Panc1 (cell line): ENCODE measurements around the gene SIRT5. TPM values are rescaled to one million over a fixed set of nuclear protein-coding genes. Genes with fewer than 3 reads are reported as not detected.

ENCODE experiments used
- ATAC-seq: fragments of 200-7000 bp; cut with Tn5 transposase; 2 replicates; pipeline ENCODE4 v1.9.1; 2020; ENCODE audit warnings: mild to moderate bottlenecking, moderate library complexity
- BruUV-seq: library from RNA; stranded (reverse); fragments of 400-500 nt; replicated peaks from 2 replicates; lab custom pipeline; 2021; lab: Mats Ljungman, UMichigan
- CTCF ChIA-PET: fragments of 300-600 bp; sonication (Branson Sonifier 250); formaldehyde crosslinking; loops from one replicate; lab custom pipeline; 2022; ENCODE audit warnings: antibody characterized with exemption; lab: Charles Lee
- POLR2A ChIA-PET: fragments of 300-600 bp; sonication (Branson Sonifier 250); formaldehyde crosslinking; loops from one replicate; lab custom pipeline; 2022; ENCODE audit warnings: antibody characterized with exemption; lab: Charles Lee
- DNase-seq: peaks from one replicate; pipeline ENCODE4 v3.0.0-alpha.2; 2010; ENCODE audit warnings: low read depth, low spot score
- H3K27ac ChIP-seq: 2 replicates; pipeline ENCODE4 v1.5.1; 2011; ENCODE audit warnings: mild to moderate bottlenecking, low read length, inconsistent platforms
- H3K27me3 ChIP-seq: fragments of 200-500 bp; sonication (Bioruptor generic); 2 replicates; pipeline ENCODE4 v1.6.0; 2014; ENCODE audit warnings: low read length, inconsistent platforms; ENCODE audit not compliant: control insufficient read depth, insufficient read depth
- H3K36me3 ChIP-seq: fragments of 200-500 bp; sonication (Bioruptor generic); 2 replicates; pipeline ENCODE4 v1.5.1; 2014; ENCODE audit warnings: inconsistent platforms, mild to moderate bottlenecking, low read length, moderate library complexity; ENCODE audit not compliant: control insufficient read depth, insufficient read depth
- H3K4me1 ChIP-seq: 2 replicates; pipeline ENCODE4 v1.5.1; 2011; ENCODE audit warnings: inconsistent platforms, mild to moderate bottlenecking, low read length, moderate library complexity; ENCODE audit not compliant: control insufficient read depth, insufficient read depth
- H3K4me3 ChIP-seq, 2 experiments: 2 replicates each; pipeline ENCODE4 v1.5.1; 2011 to 2012; ENCODE audit warnings: low read depth in 2 of 2, low read length in 2 of 2, mild to moderate bottlenecking in 2 of 2, inconsistent platforms in 1 of 2, moderate library complexity in 1 of 2
- H3K9me3 ChIP-seq: fragments of 200-500 bp; sonication (Bioruptor generic); 2 replicates; pipeline ENCODE4 v1.5.1; 2014; ENCODE audit warnings: low read depth, mild to moderate bottlenecking, inconsistent platforms, low read length, moderate library complexity; ENCODE audit not compliant: control insufficient read depth, insufficient read depth
- CTCF ChIP-seq: fragments of 450-650 bp; IDR thresholded peaks from 2 replicates; pipeline ENCODE4 v1.5.1; 2017; ENCODE audit warnings: mild to moderate bottlenecking
- POLR2AphosphoS5 ChIP-seq: IDR thresholded peaks from 2 replicates; pipeline ENCODE4 v1.6.1; 2012; ENCODE audit warnings: mild to moderate bottlenecking, low read depth, low read length, moderate library complexity
- REST ChIP-seq, 2 experiments: IDR thresholded peaks; 2 replicates each; pipeline ENCODE4 v1.6.1; 2011 to 2012; ENCODE audit warnings: low read depth in 2 of 2, control low read depth in 1 of 2, low read length in 1 of 2, mild to moderate bottlenecking in 1 of 2, moderate library complexity in 1 of 2; ENCODE audit not compliant: insufficient read depth in 1 of 2
- SIN3A ChIP-seq: IDR thresholded peaks from 2 replicates; pipeline ENCODE4 v1.6.1; 2012; ENCODE audit warnings: low read depth, mild to moderate bottlenecking, low read length, moderate library complexity, borderline replicate concordance; ENCODE audit not compliant: insufficient read depth
- TCF7L2 ChIP-seq: IDR thresholded peaks from 2 replicates; pipeline ENCODE4 v1.6.1; 2011; ENCODE audit warnings: mild to moderate bottlenecking, low read depth, low read length, inconsistent platforms
- in situ Hi-C: cut with HindIII; loops from 2 replicates; pipeline ENCODE4 v1.10.0; 2016; ENCODE audit warnings: low sequenced_read_pairs, low pct_unique_long_range_greater_than_20kb
- intact Hi-C: fragments of 100-400 bp; cut with micrococcal nuclease; formaldehyde crosslinking; loops from one replicate; pipeline ENCODE4 v1.10.0; 2022; ENCODE audit not compliant: unreplicated experiment
- total RNA-seq: library from RNA; stranded (reverse); gene quantifications from one replicate; pipeline ENCODE4 v1.2.1, GENCODE V29; 2021; ENCODE audit not compliant: unreplicated experiment

Gene SIRT5
- total RNA-seq, 1 experiment from 2014 or later: 11.0 TPM

- Histone ChIP-seq H3K4me3 (no peak overlapping the region), H3K4me1 (no peaks in the 10 kb centered on the region), H3K9me3 (no peaks in the 10 kb centered on the region), H3K27me3 (peaks cover 2% of the 10 kb centered on the region; the same call in 1 of the 2 replicates), H3K27ac (no peak overlapping the region), H3K36me3 (no peaks in the 10 kb centered on the region)
- ChIA-PET POLR2A (no interaction called here), CTCF (no interaction called here)
- in situ Hi-C loops (no loop called here), intact Hi-C loops (loop anchor here (5.0 kb wide), 1 partner anchor 202 kb away; no protein-coding TSS in a partner anchor)
- TF ChIP-seq CTCF (no peak), REST (IDR thresholded peaks at IDR 0.05; ENCODE audit: insufficient read depth in 1 of 2, low read depth in 2 of 2, low read length in 1 of 2) (no peak)
- ATAC-seq (no peak), DNase-seq (no peak)
- BruUV-seq: no TSS peak
Observed at GRCh38 chr6:13539572-13539971, 34.8 kb upstream of the SIRT5 start.

- CTCF ChIA-PET: no interaction called here
- in situ Hi-C loops: no loop called here
- Histone ChIP-seq H3K9me3 (no peaks in the 10 kb centered on the region), H3K4me1 (no peaks in the 10 kb centered on the region), H3K36me3 (no peaks in the 10 kb centered on the region), H3K27ac (no peak overlapping the region), H3K4me3 (no peak overlapping the region), H3K27me3 (peaks cover 2% of the 10 kb centered on the region; the same call in 1 of the 2 replicates)
- DNase-seq (no peak), ATAC-seq (no peak)
- TF ChIP-seq CTCF (no peak), REST (IDR thresholded peaks at IDR 0.05; ENCODE audit: insufficient read depth in 1 of 2, low read depth in 2 of 2, low read length in 1 of 2) (no peak), POLR2AphosphoS5 (no peak), SIN3A (no peak), TCF7L2 (no peak)
- POLR2A ChIA-PET: no interaction called here
- BruUV-seq: no TSS peak
- intact Hi-C loops: no loop called here
Observed at GRCh38 chr6:13541496-13541895, 32.9 kb upstream of the SIRT5 start.
